ENCODE results near the gene BACE2.
"Not testable (repeated sequence)": the region's sequence is repeated elsewhere in the genome, so short reads cannot be mapped to it uniquely, and the experiment has no call there.

The BACE2 gene

GRCh38 chr21:41217671-41218385 is 49.9 kb downstream of the BACE2 start:
- no peak for DNase-seq

DNA sequence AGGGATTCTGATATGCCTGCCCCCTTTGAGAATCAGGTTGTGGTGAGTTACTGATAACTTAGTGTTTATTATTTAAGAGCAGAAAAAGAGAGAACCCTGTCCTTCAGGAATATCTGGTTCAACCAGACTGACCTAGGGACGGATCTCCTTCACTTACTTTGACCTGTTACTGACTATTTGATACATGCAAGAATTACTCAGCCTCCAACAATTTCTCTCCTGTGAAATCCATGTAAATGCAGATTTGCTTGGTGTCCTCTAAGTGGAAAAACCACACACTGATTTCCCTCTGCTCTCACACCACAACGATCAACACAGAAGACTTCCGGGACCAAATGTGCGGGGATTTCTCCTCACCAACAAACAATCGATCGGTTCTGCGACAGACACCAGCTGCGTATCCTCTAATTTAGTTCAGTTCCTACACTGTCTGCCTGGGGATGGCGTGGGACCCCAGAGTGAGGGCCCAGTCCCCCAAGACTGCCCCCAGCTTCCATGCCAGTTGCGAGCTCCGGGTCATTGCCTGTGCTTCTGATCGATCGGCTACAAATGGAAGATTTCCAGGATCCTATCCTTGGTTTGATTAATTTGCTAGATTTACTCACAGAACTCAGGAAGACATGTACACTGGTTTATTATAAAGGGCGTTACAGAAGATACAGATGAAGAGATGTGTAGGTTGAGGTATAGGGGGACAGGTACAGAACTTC is 51.7 kb downstream of the BACE2 start:
- DNase-seq: no peak

- no peak for DNase-seq
These were observed 52.3 kb downstream of the BACE2 start for GRCh38 chr21:41220208-41220733.

DNA sequence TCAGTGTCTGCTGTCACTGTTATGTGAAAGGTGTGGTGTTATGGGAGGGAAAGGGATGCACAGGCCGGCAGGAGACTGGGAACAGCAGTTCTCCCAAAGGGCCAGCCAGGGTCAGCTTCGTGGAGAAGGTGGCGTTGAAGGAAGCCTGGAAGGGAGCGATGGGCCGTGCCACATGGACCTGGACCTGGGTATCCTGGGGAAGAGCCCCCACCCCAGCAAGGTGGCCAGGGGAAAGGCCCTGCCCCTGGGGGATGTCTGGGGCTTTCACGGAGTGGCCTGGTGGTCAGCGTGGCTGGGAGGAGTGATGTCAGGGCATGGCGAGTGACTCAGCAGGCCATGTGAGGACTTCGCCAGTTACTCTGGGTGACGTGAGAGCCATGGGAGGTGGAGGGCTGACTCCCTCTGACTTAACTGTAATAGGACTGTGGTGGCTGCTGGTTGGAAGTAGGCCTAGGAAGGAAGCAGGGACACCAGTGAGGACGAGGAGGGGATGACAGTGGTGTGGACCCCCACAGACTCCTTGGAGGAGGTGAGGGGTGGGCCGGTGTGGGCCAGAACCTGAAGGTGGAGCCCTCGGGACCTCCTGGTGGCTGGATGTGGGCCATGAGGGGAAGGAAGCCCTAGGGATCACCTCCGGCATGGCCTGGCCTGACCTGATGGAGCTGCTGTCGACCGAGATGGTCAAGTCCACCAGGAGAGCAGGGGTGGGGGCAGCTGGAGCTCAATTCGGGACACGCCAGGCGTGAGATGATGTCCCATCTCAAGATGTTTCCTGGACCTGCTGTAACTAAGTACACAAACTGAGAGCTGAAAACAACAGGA is 54.5 kb downstream of the BACE2 start:
- no peak for DNase-seq

DNA sequence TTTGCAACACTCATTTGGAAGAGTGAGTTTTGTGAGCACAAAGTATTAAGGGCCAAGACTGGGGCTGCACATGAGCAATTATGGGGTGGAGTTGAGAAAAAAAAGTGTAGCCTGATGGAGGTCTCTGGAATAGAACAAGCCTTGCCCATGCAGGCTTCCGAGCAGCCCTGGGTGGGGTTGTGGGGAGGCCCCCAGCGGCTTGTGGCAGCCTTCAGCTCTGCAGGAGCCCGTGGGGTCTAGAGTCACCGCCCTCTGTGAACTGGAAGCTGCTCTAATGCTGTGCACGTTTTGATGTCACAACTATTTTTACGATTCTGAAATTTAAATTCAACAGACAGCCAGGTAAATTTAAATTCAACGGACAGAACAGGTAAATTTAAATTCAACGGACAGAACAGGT is 58.9 kb downstream of the BACE2 start:
- DNase-seq: no peak

DNA sequence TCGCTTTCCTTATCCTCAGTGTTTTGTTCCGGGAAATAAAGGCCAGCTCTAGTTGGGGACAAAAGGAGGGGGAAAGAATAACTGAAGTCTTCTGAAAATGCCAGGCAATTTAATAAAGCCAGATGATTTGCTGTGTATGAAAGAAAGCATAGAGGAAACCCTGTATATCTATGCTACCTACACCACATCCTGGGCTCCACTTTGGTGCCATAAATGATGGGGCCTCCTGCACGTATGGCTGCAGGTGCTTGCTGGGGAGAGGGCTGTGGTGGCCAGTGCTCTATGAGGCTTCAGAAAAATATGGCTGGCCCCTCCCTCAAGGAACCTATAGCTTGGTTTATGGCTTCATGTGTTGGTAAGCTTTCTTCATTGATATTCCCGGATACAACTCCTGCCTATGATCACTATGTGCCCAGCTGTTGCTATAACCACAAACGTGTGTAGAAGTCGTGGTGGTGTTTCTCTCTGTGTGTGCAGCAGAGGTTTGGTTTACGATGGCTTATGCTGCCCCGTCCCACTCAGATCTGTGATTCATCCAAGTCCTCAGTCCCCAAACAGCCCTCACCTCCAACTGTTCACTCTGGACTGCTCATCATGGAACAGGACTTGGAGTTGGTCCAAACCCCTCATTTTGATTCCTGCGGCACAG is 59.5 kb downstream of the BACE2 start:
- no peak for DNase-seq

DNA sequence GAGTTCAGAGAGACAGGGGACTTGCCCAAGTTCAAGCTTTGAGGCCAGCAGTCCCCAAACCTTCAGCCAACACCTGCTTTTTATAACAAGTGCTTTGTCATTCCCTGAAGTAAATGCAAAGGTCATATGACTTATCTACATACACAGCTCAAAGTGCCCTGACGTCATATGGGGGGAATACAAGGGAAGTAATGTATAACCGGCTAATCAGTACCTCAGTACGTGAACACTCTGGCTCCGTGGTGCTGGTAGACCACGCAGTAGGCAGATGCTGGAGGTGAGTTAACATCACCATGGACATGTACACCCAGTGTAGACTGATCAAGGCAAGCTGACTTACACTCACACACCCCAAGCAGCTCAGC is 60.0 kb downstream of the BACE2 start:
- no peak for DNase-seq

DNA sequence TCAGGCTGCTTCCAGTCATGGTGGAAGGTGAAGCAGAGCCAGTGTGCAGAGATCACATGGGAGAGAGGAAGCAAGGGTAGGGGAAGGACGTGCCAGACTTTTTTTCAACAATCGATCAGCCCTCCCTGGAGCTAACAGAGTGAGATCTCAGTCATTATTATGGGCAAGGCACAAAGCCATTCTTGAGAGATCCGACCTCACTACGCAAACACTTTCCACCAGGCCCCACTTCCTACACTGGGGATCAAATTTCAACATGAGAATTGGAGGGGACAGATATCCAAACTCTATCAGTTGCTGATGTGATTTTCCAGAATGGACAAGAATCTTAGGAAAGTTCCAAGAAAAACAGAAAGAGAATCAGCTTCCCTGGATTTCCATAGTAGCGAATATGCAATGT is 60.5 kb downstream of the BACE2 start:
- DNase-seq: no peak

DNA sequence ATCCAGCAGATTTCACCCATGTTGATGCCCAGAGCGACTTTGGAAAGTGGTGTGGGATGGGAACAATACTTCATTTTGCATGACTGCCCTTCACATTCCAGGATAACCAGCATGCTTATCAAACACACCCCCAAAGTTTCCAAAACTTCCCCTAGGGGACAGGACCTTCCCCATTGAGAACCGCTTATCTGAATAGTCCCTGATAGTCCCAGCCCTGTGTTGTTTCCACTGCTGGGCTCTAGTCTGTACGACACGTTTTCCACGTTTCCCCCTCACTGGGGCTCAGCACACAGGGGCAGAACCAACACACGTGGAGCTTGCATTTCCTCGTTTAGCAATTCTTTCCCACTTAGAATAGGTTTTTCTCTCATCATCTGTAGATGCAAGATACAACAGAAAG is 61.0 kb downstream of the BACE2 start:
- DNase-seq: no peak

- DNase-seq: no peak
These were observed 61.7 kb downstream of the BACE2 start for GRCh38 chr21:41229509-41230248.

- no peak for DNase-seq
These were observed 62.5 kb downstream of the BACE2 start for GRCh38 chr21:41230497-41230896.

GRCh38 chr21:41231060-41231459 is 63.1 kb downstream of the BACE2 start:
- DNase-seq: no peak

- DNase-seq: no peak
These were observed 64.1 kb downstream of the BACE2 start for GRCh38 chr21:41232013-41232412.

- DNase-seq: no peak
These were observed 66.0 kb downstream of the BACE2 start for GRCh38 chr21:41233916-41234315.

DNA sequence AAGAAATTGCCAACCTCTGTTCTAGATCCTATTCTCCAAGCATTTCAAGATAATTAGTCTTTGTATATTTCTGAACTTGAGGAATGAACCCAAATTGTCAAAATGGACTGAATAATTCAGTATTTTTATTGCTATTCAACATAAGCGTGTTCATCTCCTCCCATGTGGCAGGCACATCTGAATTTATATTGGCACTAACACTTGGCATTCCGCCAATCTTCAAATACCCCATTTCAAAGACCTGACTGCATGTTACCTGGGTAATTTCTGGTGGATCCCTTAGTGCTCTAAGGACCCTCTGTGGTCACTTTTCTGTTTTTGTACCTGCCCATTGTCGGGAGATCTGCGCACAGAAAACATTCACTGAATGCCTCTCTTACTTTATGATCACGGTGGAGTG is 66.6 kb downstream of the BACE2 start:
- no peak for DNase-seq

DNA sequence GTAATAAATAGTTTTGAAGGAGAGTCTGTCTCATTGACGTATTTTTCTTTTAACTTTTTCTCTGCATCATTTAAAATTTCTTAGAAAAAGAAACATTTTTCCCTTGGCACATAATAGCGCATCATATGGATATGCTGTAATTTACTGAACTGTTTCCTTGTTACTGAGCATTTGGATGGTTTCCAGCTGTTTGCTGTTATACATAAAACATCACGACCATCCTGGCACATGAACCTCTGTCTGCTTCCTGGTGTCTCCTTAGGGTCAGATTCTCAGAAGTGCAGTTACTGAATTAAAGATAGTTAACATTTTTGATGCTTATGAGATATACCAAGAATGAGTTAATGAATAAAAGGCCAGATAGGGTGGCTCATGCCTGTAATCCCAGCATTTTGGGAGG is 67.2 kb downstream of the BACE2 start:
- no peak for DNase-seq

GRCh38 chr21:41236352-41236973 is 68.5 kb downstream of the BACE2 start:
- no peak for DNase-seq

DNA sequence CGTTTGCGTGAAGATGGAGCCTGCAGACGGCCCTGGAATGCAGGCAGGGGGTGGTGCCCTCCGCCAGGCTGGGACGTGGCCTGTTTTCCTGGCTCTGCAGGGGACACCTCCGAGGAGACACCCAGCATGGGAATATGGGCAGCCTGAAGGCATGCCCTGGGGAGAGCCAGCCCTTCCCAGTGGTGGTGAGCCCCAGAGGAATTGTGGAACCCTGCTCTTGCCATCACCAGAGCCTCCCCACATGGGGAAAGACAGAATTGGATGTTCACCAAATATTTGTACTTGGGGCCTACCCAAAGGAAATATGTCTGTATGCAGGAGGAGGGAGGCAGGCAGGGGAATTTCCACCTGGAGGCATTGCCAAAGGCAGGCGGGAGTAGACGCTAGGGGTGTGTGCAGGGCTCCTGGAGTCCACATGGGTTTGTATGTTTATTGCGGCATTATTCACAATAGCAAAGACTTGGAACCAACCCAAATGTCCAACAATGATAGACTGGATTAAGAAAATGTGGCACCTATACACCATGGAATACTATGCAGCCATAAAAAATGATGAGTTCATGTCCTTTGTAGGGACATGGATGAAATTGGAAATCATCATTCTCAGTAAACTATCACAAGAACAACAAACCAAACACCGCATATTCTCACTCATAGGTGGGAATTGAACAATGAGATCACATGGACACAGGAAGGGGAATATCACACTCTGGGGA is 70.3 kb downstream of the BACE2 start:
- DNase-seq: not testable (repeated sequence)

- no peak for DNase-seq
These were observed 72.1 kb downstream of the BACE2 start for GRCh38 chr21:41240040-41240439.

DNA sequence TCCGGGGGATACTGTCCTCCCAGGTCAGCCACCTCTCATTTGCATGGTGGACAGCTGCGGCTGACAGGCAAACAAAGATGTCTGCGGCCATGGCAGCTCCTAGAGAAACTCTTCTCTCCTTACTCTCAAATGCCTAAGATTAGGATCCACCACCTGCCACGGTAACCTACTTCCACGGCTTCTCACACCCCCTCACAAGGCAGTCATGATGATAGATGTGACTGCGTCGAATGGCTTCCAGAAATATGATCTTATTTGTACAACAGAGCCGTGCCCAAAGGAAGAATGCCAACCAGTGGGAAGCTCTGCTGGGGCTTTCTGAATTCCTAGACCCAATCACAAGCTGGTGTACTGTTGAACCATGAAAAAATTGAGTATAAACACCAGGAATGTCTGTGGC is 73.4 kb downstream of the BACE2 start:
- DNase-seq: no peak

- no peak for DNase-seq
These were observed 74.4 kb downstream of the BACE2 start for GRCh38 chr21:41242238-41242829.

All from activated CD4-positive, CD25-positive, alpha-beta regulatory T cell treated with anti-CD3 and anti-CD28 coated beads, Interleukin-2, amount 50 U/mL, for 72 hours (primary cell).